SK-N-SH treated with all-trans-retinoic acid at 6 μM for 48 hours (cell line): ENCODE data around the gene SDR42E2.

ENCODE experiments used
- ARNTL ChIP-seq: fragments of 450-650 bp; formaldehyde crosslinking; IDR thresholded peaks from 2 replicates; pipeline ENCODE4 v1.5.0; 2020; ENCODE audit warnings: low read depth, mild to moderate bottlenecking, moderate library complexity, borderline replicate concordance
- BACH2 ChIP-seq: fragments of 250-450 bp; sonication (Bioruptor Pico); IDR thresholded peaks from 2 replicates; pipeline ENCODE4 v1.9.0; 2021; ENCODE audit warnings: mild to moderate bottlenecking, borderline replicate concordance
- ESRRG ChIP-seq: fragments of 250-450 bp; sonication (Bioruptor Pico); IDR thresholded peaks from 2 replicates; pipeline ENCODE4 v1.6.1; 2021; ENCODE audit warnings: mild to moderate bottlenecking
- ISL1 ChIP-seq: fragments of 250-450 bp; sonication (Bioruptor Pico); IDR thresholded peaks from 2 replicates; pipeline ENCODE4 v2.1.2; 2022; ENCODE audit warnings: mild to moderate bottlenecking, moderate library complexity
- PATZ1 ChIP-seq: fragments of 250-450 bp; sonication (Bioruptor Pico); IDR thresholded peaks from 2 replicates; pipeline ENCODE4 v1.8.0; 2020; ENCODE audit warnings: mild to moderate bottlenecking, moderate library complexity, borderline replicate concordance
- POU6F1 ChIP-seq: fragments of 250-450 bp; sonication (Bioruptor Pico); IDR thresholded peaks from 2 replicates; pipeline ENCODE4 v1.8.0; 2021; ENCODE audit warnings: low read depth, mild to moderate bottlenecking, moderate library complexity, borderline replicate concordance
- RARB ChIP-seq: fragments of 250-450 bp; sonication (Bioruptor Pico); IDR thresholded peaks from 2 replicates; pipeline ENCODE4 v1.8.0; 2021; ENCODE audit warnings: mild to moderate bottlenecking, moderate library complexity
- TCF4 ChIP-seq: fragments of 250-450 bp; sonication (Bioruptor Pico); IDR thresholded peaks from 2 replicates; pipeline ENCODE4 v1.8.0; 2021; ENCODE audit warnings: mild to moderate bottlenecking, moderate library complexity, borderline replicate concordance
- TOX ChIP-seq: fragments of 250-450 bp; sonication (Bioruptor Pico); IDR thresholded peaks from 2 replicates; pipeline ENCODE4 v1.8.0; 2021; ENCODE audit warnings: mild to moderate bottlenecking, moderate library complexity, borderline replicate concordance
- ZC3H10 ChIP-seq: fragments of 250-450 bp; sonication (Bioruptor Pico); IDR thresholded peaks from 2 replicates; pipeline ENCODE4 v1.5.1; 2021; ENCODE audit warnings: mild to moderate bottlenecking, moderate library complexity
- ZFP3 ChIP-seq: fragments of 250-450 bp; sonication (Bioruptor Pico); IDR thresholded peaks from 2 replicates; pipeline ENCODE4 v1.5.0; 2020; ENCODE audit warnings: mild to moderate bottlenecking, moderate library complexity

DNA sequence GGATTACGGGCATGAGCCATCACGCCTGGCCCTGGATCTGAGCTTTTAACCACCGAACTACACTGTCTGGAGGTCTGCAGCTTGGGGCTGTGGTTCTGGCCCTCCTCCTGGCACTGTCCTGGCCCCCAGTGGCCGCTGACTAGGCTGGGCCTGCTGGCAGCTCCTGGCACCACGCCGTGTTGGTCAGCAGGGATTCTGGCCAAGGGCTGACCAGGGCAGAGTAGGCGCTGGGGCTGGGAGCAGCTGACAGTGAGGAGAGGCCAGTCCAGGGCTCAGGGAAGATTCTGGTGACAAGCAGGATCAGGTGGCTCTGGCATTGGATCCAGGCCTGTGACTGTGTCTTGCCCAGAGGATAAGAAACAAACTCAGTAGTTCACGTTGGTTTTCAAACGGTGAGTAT lies 58.4 kb downstream of the SDR42E2 start:
- TF ChIP-seq ZC3H10 (CRISPR knock-in tag) (no peak), ESRRG (CRISPR knock-in tag) (no peak), BACH2 (CRISPR knock-in tag) (no peak), ZFP3 (no peak), TOX (CRISPR knock-in tag) (no peak), TCF4 (CRISPR knock-in tag) (no peak), POU6F1 (CRISPR knock-in tag) (no peak), PATZ1 (CRISPR knock-in tag) (no peak), RARB (no peak), ARNTL (CRISPR knock-in tag) (no peak), ISL1 (CRISPR knock-in tag) (no peak)
